Stimulated activated CD8-positive, alpha-beta memory T cell treated with anti-CD3 and anti-CD28 coated beads, Interleukin-4, amount 100 ng/mL, for 24 hours (primary cell): ENCODE measurements around the gene PPARGC1A.

Experiments used
- DNase-seq: peaks from one replicate; pipeline ENCODE4 v3.0.0-alpha.2; 2020; ENCODE audit warnings: low read depth

PPARGC1A gene

GRCh38 chr4:23878912-23879732 lies 10.7 kb downstream of the PPARGC1A start:
- DNase-seq: no peak

- no peak for DNase-seq
Observed at GRCh38 chr4:23878246-23878891, 11.5 kb downstream of the PPARGC1A start.

DNA sequence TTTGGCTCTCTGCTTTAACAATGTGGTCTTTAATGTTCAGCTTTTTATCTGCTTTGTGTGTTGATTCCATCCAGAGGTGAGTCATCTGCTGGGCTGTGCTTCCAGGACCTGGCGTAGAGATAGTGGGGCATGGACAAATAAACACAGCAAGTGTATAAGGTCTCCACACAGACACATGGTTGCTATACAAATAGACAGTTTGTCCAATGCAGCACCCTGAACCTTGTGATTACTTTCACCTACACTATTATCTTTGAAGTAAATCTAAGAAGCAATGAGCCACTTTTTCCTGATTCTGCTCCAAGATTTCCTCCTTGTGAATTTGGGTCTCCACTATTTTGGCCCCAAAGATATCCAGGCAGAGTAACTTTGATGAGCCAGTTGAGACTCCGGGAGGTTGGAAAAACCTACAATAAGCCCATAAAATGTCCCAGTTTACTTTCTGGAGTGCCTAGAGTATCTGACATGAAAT lies 12.1 kb downstream of the PPARGC1A start:
- no peak for DNase-seq

DNA sequence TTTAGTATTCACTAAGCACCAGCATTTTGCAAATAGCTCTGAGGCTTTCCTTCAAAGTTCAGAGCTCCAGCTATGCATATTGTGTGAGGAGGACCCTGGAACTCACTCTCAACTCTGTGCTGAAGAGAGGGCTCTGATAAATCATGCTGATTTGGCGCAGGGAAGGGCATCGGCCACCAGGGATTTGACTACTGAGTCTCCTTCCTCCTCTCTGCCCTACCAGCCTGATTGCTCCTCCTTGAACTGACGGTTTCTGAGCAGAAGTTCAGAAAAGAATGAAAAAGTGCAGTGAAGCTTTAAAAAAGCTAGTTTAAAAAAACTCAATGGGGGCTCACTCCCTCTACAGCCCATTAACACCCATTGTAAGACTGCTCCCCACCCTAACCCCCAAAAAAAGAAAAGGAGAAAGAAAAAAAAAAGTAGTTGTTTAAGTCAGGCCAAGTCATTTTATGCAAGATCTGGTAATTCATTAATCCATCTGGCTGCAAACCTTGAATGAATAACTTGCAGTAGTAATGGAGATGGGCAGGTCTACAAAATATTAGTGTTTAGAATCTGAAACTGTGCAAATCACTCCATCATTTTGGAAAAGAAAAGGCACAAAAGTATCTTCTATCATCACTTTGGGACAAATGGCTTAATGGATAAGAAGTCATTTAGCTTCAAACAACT lies 13.3 kb downstream of the PPARGC1A start:
- no peak for DNase-seq

- DNase-seq: no peak
Observed at GRCh38 chr4:23875317-23875716, 14.5 kb downstream of the PPARGC1A start.

DNA sequence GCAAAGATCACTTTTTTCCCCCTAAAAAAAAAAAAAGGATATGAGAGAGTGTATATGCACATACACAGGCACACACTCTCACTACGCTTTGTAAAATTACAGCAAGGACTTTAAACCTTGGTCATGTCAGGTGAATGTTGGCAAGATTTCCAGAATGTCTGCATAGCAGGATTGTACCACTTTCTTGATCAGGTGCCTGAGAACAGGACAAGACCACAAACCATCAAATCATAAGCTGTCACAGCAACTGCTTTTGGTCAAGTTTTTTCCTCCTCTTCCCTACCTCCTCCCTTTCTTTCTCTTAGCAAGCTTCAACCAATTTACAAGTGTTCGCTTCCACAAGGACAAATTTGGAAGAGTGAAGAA lies 15.3 kb downstream of the PPARGC1A start:
- DNase-seq: no peak

- no peak for DNase-seq
Observed at GRCh38 chr4:23873717-23874535, 15.9 kb downstream of the PPARGC1A start.

DNA sequence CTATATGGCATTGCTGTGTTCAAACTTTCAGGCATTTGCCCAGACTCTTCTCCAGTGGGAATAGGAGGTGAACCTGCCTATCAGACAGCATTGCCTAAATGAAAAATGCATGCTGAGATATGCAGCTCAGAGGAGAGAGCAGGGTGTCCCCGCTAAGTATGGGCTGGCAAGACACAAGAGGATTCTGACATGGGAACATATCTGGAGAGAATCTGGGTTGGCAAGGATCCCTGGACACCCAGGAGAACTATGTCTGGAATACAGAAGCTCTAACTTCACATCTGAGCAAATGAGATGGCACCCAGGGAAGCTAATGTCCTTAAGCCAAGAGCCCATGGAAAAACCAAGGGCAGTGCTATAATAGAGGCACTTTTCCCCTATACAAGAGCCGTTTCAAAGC lies 18.4 kb downstream of the PPARGC1A start:
- no peak for DNase-seq

DNA sequence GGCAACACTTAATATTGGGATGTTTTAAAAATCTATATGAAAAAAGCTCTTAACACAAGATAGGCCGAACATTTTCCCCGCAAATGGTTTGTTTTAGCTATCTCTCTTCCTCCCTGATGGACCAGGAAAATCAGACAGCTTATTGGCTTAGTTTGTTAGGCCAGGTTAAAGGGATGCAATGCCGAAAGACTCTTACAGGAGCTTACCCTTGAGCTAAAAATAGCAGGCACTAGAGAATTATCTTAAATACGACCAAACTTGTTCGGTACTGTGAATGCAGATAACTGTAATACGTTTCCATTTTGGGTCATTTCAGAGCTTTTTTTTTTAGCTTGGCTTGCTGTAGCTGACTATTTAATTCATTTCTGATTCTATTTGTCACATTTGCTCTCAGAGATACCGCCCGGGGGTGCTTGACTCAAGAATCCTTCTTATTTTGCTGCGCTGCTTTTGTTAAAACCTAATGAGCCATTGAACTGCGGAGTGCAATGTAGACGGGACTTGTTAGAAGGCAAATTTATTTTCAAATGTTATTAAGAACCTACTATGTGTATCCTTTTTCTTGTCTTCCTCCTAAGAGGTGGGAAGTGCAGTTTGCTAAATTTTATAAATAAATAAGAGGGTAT lies 23.3 kb downstream of the PPARGC1A start:
- no peak for DNase-seq

GRCh38 chr4:23861897-23862296 lies 27.9 kb downstream of the PPARGC1A start:
- no peak for DNase-seq

- no peak for DNase-seq
Observed at GRCh38 chr4:23860919-23861318, 28.9 kb downstream of the PPARGC1A start.

- no peak for DNase-seq
Observed at GRCh38 chr4:23857367-23857959, 32.4 kb downstream of the PPARGC1A start.

DNA sequence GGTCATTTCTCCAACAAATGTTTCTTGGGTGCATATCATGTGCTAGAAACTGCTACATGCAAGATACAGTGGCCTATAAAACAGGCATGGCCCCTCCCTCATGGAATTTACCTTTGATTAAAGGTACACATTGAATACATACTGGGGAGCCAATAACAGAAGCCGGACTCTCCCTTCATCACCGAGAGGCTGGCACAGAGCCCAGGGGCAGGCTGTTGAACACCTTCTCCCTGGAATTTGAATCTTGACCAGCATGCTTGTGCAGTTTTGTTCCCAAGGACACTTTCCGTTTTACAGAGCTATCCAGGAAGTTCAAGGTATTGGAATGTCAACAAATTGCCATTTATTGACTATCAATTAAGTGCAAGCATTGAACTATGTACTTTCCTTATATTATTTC lies 33.2 kb downstream of the PPARGC1A start:
- no peak for DNase-seq

DNA sequence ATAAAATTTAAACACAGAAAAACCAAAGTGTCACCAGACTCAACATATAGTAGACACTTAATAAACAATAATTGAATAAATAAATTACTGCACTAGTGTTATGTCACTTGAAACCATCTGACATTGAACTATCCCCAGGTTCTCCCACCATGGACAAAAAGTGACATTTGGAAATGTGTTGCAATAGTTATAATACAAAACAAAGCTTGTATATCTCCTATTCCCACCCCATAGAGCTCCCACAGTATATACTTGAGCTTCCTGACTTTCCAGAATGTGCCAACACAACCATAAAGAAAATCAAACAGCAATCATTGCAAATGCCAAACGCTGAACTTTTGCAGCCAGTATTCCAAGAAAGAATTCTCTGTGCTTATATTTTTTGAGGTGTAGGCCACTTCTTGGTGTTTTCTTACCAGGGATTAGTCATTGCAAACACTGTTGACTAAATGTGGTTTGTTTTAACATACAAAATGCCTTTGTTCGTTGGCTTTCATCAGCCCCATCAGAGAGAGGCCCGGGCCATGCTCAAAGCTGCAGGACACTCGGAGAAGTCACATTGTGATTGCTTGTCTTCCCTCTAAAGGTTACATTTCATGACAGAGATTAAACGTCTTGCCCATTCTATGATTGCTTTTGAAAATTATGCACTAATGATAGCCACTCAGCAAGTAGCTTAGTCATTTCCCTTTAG lies 33.8 kb downstream of the PPARGC1A start:
- no peak for DNase-seq

GRCh38 chr4:23853986-23854660 lies 35.7 kb downstream of the PPARGC1A start:
- no peak for DNase-seq

DNA sequence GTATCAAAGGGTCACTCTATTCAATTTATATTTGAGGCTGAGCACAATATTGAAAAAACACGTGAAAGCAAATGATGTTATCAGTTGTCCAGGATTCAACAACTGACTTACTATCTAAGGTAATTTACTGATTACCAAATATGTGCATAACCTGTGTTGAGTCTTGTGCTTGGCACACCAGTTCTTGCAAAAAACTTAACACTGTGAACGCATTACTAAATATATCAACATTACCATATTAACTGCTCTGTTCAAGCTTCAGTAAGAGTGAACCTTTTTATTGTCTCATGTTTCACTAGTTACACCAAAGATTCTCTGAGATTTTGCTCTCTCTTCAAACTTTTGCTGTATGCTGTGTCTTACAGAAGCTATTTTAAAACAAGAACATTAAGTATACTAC lies 38.4 kb downstream of the PPARGC1A start:
- DNase-seq: no peak

DNA sequence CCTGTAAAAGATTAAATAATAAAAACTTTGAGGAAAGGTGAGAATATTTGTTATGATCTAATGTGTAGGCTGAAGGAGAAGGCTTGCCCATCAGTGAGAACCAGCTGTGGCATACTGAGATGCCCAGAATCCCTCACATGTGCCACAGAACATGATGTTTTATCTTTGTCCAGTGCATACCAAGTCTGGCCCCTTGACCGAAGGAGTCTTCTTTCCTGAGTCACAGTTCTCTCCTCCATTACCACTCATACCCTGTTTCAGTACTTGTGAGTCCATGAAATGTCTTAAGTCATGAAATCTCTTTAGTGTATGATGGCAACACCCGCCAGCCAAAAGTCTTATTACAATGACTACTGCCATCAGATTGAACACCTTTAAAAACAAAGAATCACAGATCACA lies 42.7 kb downstream of the PPARGC1A start:
- DNase-seq: no peak

- no peak for DNase-seq
Observed at GRCh38 chr4:23844961-23845360, 44.9 kb downstream of the PPARGC1A start.

DNA sequence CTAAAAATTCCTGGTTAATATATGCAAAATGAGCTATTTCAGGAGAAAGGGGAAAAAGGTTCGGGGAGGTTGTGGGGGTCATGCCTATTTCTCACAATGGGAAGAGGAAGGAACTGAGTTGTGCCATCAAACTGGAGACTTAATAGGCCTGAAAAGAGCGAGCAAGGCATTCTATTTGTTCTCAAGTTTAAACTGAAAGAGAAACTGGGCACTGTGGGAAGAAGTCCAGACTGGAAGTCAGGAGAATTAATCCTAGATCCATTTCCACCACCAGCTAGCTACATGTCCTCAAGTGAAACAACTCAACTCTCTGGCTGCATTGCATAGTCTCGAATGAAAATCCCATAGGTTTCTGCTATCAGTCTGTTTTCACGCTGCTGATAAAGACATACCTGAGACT lies 50.6 kb downstream of the PPARGC1A start:
- DNase-seq: no peak

DNA sequence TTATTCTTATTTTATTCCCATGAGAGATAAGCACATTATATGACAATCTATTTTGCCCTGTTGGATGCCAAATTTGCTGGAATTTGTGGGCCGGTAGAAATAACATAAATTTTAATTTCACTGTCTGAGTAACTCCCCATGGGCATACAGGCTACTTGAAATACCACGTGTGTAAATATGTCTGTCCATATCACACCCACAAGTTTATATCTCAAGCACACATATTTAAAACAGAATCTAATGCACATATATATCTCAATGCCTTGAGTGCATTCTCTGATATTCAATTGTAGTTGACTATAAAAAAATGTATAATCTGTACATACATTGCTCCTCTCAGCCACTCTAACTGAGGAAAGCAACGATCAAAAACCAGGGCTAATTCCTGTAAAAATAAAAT lies 51.2 kb downstream of the PPARGC1A start:
- DNase-seq: no peak
